ENCODE measurements around the gene C20orf204.

The C20orf204 gene

DNA sequence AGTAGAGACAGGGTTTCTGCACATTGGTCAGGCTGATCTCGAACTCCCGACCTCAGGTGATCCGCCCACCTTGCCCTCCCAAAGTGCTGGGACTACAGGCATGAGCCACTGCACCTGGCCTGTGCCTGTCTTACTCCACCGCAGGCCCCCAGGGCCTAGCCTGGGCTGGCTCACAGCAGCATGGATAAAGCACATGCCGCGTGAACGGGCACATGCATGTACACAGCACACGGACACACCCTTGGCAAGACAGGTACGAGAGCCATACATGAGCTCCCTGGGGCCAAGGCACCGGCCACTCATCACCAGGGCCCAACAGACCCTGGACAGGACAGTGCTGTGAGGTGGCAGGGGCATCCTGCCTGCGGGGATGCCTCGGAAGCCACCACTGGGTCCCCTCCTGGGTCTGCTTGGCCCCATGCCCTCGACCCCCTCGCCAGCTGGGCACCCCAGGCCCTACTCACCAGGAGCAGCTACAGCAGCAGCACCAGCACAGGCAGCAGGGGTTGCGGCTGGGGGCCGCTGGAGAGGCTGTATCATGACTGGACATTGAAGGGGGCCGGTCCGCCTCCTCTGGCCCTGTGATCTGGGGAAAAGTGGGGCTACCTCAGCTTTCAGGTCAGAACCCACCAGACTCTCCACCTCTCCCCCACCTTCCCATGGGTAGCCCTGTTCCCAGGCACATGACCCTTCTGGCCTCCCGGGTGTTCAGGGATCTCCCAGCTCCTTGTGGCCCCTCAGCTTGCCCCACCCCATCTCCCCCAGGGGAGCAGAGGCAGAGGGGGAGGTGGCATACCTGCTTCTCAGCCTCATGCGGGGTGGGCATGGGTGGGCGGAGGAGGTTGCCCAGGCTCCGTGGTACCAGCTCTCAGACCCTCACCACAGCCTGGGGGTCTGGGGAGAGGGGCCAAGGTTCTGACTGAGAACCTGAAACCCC lies 40.3 kb downstream of the C20orf204 start:
- H3K4me3 ChIP-seq (ENCODE audit: low read length) = no peak overlapping the region
- TF ChIP-seq, protein P1, sequence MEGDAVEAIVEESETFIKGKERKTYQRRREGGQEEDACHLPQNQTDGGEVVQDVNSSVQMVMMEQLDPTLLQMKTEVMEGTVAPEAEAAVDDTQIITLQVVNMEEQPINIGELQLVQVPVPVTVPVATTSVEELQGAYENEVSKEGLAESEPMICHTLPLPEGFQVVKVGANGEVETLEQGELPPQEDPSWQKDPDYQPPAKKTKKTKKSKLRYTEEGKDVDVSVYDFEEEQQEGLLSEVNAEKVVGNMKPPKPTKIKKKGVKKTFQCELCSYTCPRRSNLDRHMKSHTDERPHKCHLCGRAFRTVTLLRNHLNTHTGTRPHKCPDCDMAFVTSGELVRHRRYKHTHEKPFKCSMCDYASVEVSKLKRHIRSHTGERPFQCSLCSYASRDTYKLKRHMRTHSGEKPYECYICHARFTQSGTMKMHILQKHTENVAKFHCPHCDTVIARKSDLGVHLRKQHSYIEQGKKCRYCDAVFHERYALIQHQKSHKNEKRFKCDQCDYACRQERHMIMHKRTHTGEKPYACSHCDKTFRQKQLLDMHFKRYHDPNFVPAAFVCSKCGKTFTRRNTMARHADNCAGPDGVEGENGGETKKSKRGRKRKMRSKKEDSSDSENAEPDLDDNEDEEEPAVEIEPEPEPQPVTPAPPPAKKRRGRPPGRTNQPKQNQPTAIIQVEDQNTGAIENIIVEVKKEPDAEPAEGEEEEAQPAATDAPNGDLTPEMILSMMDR (conservative IDR thresholded peaks at IDR 0.05; ENCODE audit: low read depth, low read length) = no peak
- DNase-seq (ENCODE audit: low read depth) = no peak

GRCh38 chr20:64077094-64077493 lies 41.1 kb downstream of the C20orf204 start:
- no peak for DNase-seq (ENCODE audit: low read depth)
- H3K4me3 ChIP-seq (ENCODE audit: low read length) = no peak overlapping the region
- TF ChIP-seq, protein P1 (conservative IDR thresholded peaks at IDR 0.05; ENCODE audit: low read depth, low read length) = no peak

- TF ChIP-seq, protein P1 (conservative IDR thresholded peaks at IDR 0.05; ENCODE audit: low read depth, low read length) = no peak
- H3K4me3 ChIP-seq (ENCODE audit: low read length) = no peak overlapping the region
- no peak for DNase-seq (ENCODE audit: low read depth)
Observed at GRCh38 chr20:64077541-64077875, 41.5 kb downstream of the C20orf204 start.

DNA sequence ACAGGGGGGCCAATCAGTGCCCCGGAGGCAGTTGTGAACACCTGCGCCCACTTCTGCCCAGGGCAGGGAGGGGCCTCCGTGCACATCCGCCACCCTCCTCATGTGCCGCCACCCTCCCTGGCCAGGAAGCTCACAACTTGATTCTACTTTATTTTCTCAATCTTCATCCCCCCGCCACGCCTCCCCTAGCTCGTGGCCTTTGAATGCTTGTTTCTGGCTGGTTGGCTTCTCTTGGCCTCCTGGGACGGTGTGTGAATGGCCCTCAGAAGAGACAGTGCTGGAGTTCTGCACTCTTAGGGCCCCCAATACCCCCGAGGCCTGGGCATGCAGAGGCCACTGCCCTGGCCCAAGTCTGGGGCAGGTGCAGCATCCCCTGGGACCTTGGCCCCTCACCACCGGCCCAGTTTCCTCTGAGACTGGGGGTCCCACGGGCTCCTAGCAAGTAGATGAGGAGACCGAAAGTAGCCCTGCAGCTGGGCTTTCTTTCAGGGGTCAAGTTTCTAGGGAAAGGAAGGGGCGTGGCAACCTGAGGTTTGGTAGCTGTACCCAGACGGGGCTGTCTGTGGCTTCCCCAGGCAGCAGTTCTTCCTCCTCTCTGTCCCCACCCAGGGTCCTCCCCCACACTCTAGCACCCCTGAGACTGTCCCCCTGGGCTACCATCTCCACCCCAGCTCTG lies 42.0 kb downstream of the C20orf204 start:
- TF ChIP-seq, protein P1 (conservative IDR thresholded peaks at IDR 0.05; ENCODE audit: low read depth, low read length) = no peak
- H3K4me3 ChIP-seq (ENCODE audit: low read length) = no peak overlapping the region
- DNase-seq (ENCODE audit: low read depth) = no peak

DNA sequence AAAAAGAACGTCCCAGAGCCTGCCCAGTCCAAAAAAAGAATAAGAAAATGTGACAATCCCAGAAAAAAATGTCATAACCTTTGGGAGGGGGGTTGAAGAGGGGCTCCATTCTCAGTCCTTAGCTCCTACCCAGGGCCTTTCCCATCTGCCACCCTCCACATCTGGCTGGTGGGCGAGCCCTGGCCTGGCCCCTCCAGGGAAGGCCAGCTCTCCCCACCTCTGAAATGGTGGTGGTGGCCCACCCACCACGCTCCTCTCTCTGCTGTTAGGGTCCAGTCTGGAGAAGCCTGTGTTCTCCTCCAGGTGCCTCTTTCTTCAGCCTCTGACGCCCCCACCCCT lies 42.9 kb downstream of the C20orf204 start:
- DNase-seq (ENCODE audit: low read depth) = no peak
- TF ChIP-seq, protein P1 (conservative IDR thresholded peaks at IDR 0.05; ENCODE audit: low read depth, low read length) = no peak
- H3K4me3 ChIP-seq (ENCODE audit: low read length) = peak overlapping the region; percentile 57

- DNase-seq (ENCODE audit: low read depth) = no peak
- TF ChIP-seq, protein P1 (conservative IDR thresholded peaks at IDR 0.05; ENCODE audit: low read depth, low read length) = no peak
- peak within 1 kb of the TSS; percentile 57 for H3K4me3 ChIP-seq (ENCODE audit: low read length)
Observed at GRCh38 chr20:64079273-64080012, 43.5 kb downstream of the C20orf204 start, which contains the start of gene RGS19. Gene RGS19 (minus strand): TSS chr20:64079518. CDS start chr20:64076886, 2,632 bp downstream.

All from retinal pigment epithelial cell (primary cell).